Epithelial cell of umbilical artery (primary cell): ENCODE data around the gene NPY1R. TPM values are rescaled to one million over a fixed set of nuclear protein-coding genes. Genes with fewer than 3 reads are reported as not detected.

ENCODE experiments used
- total RNA-seq: library from RNA; depleted of rRNA; stranded (reverse); fragments of >200 nt; gene quantifications from 2 replicates; pipeline ENCODE4 v1.2.3, GENCODE V29; 2014

NPY1R gene
- under 0.01 and 0.15 TPM in 2 replicates for total RNA-seq

GRCh38 chr4:163332526-163333406, at the start of gene NPY1R:
TSS of gene NPY1R (minus strand) at chr4:163332596. CDS start at chr4:163326554, 6,042 bp downstream.

GRCh38 chr4:163343604-163344146, 11.3 kb upstream of the NPY1R start, which contains the start of gene NPY5R:
TSS of gene NPY5R (plus strand) at chr4:163343892. CDS start at chr4:163350274, 6,382 bp downstream.

Other genes starting within 250 kb of the NPY1R start
- 8.1 and 10.9 TPM in 2 replicates for gene NAF1, start 165.7 kb downstream of the NPY1R start, total RNA-seq
- gene NPY5R, start 11.3 kb upstream of the NPY1R start, total RNA-seq = not detected in 2 replicates
- not detected in 2 replicates for gene TKTL2, start 141.2 kb upstream of the NPY1R start, total RNA-seq
- 41.2 and 62.4 TPM in 2 replicates for gene TMA16, start 162.1 kb upstream of the NPY1R start, total RNA-seq